GM12878 (cell line): Measurements from ENCODE around the gene BCAS3. TPM values are rescaled to one million over a fixed set of nuclear protein-coding genes. Genes with fewer than 3 reads are reported as not detected.
A peak's percentile ranks its signal among the peaks of the same experiment; 100 is the strongest.

ENCODE experiments used
- ATAC-seq: fragments of 200-7000 bp; cut with Tn5 transposase; 3 replicates; pipeline ENCODE4 v1.9.1; 2020; ENCODE audit warnings: mild to moderate bottlenecking, moderate library complexity
- BruUV-seq: library from RNA; stranded (reverse); fragments of 400-500 nt; replicated peaks from 2 replicates; lab custom pipeline; 2021; lab: Mats Ljungman, UMichigan
- CTCF ChIA-PET: fragments of 300-600 bp; sonication (Branson Sonifier 250); formaldehyde crosslinking; extraction: SDS; loops from one replicate; lab custom pipeline; 2021; ENCODE audit warnings: inconsistent platforms; lab: Yijun Ruan, JAX
- POLR2A ChIA-PET: fragments of 350-600 bp; formaldehyde crosslinking; extraction: SDS; loops from one replicate; lab custom pipeline; 2021; ENCODE audit warnings: inconsistent platforms; lab: Charles Lee
- RAD21 ChIA-PET: fragments of 300-600 bp; sonication (Branson Sonifier 250); formaldehyde crosslinking; loops from one replicate; lab custom pipeline; 2023; ENCODE audit warnings: antibody characterized with exemption; ENCODE audit not compliant: unreplicated experiment; lab: Charles Lee
- SMC1A ChIA-PET: fragments of 300-600 bp; sonication (Branson Sonifier 250); formaldehyde crosslinking; loops from one replicate; lab custom pipeline; 2023; ENCODE audit not compliant: unreplicated experiment, uncharacterized antibody; lab: Charles Lee
- DNase-seq: peaks from one replicate; pipeline ENCODE4 v3.0.0-alpha.2; 2011; ENCODE audit warnings: low read depth, low spot score
- FAIRE-seq: peaks from 3 replicates; lab custom pipeline; 2011; peaks lifted over from hg19 to GRCh38; lab: Jason Lieb, UNC
- H2AFZ ChIP-seq: 2 replicates; pipeline ENCODE4 v1.6.0; 2011; ENCODE audit warnings: low read depth, low read length, control low read depth; ENCODE audit not compliant: control insufficient read depth
- H3K27ac ChIP-seq: 2 replicates; pipeline ENCODE4 v1.5.1; 2011; ENCODE audit warnings: control low read depth; ENCODE audit not compliant: control insufficient read depth, insufficient read depth
- H3K27me3 ChIP-seq, 2 experiments: replicated peaks in 1 of 2; 2 replicates each; pipeline versions ENCODE4 v1.6.0 to v1.6.1; 2011; ENCODE audit warnings: low read length in 1 of 2; ENCODE audit not compliant: control insufficient read depth in 2 of 2, insufficient read depth in 2 of 2
- H3K36me3 ChIP-seq, 2 experiments: 2 replicates each; pipeline ENCODE4 v1.5.1; 2011; ENCODE audit warnings: low read length in 1 of 2; ENCODE audit not compliant: control insufficient read depth in 2 of 2, insufficient read depth in 2 of 2
- H3K4me1 ChIP-seq: 2 replicates; pipeline ENCODE4 v1.6.1; 2011; ENCODE audit warnings: mild to moderate bottlenecking, low read length, moderate library complexity, mixed read lengths; ENCODE audit not compliant: control insufficient read depth, insufficient read depth
- H3K4me2 ChIP-seq: 2 replicates; pipeline ENCODE4 v1.6.0; 2011; ENCODE audit warnings: control low read depth; ENCODE audit not compliant: control insufficient read depth, insufficient read depth
- H3K4me3 ChIP-seq: fragments of 200-600 bp; sonication (generic); 2 replicates; pipeline ENCODE4 v1.5.1; 2016
- H3K79me2 ChIP-seq: 2 replicates; pipeline ENCODE4 v1.6.0; 2011; ENCODE audit warnings: low read length; ENCODE audit not compliant: control insufficient read depth, insufficient read depth
- H3K9ac ChIP-seq: 2 replicates; pipeline ENCODE4 v1.8.0; 2011; ENCODE audit warnings: low read length, control low read depth, mixed read lengths; ENCODE audit not compliant: control insufficient read depth, insufficient read depth
- H3K9me3 ChIP-seq: replicated peaks from 3 replicates; pipeline ENCODE4 v1.5.1; 2011; ENCODE audit warnings: mild to moderate bottlenecking, low read length; ENCODE audit not compliant: control insufficient read depth, insufficient read depth
- H4K20me1 ChIP-seq: 2 replicates; pipeline ENCODE4 v1.6.0; 2011; ENCODE audit not compliant: control insufficient read depth, insufficient read depth
- ATF7 ChIP-seq: fragments of 450-650 bp; IDR thresholded peaks from 2 replicates; pipeline ENCODE4 v1.6.1; 2016; ENCODE audit warnings: low read depth, mild to moderate bottlenecking
- BRCA1 ChIP-seq: IDR thresholded peaks from 2 replicates; pipeline ENCODE4 v1.6.1; 2011; ENCODE audit warnings: low read depth, low read length, improper control_type of control experiment
- CHD1 ChIP-seq: IDR thresholded peaks from 2 replicates; pipeline ENCODE4 v1.6.1; 2012; ENCODE audit warnings: low read depth, low read length, improper control_type of control experiment
- EGR1 ChIP-seq, 2 experiments: IDR thresholded peaks; 1 replicate in 1 of 2; 2 replicates in 1 of 2; pipeline ENCODE4 v1.6.1; 2011 to 2012; ENCODE audit warnings: low read depth in 2 of 2, low read length in 2 of 2, borderline replicate concordance in 1 of 2, mild to moderate bottlenecking in 1 of 2, moderate library complexity in 1 of 2
- HDGF ChIP-seq: fragments of 450-650 bp; IDR thresholded peaks from 2 replicates; pipeline ENCODE4 v1.6.1; 2016; ENCODE audit warnings: antibody characterized with exemption
- IRF4 ChIP-seq: IDR thresholded peaks from 2 replicates; pipeline ENCODE4 v1.6.1; 2011; ENCODE audit warnings: low read depth, low read length
- KAT2A ChIP-seq: conservative IDR thresholded peaks from 2 replicates; pipeline ENCODE4 v1.6.1; 2011; ENCODE audit warnings: low read depth, low read length; ENCODE audit not compliant: control insufficient read depth
- NR2C1 ChIP-seq: fragments of 450-650 bp; IDR thresholded peaks from 2 replicates; pipeline ENCODE4 v1.6.1; 2017; ENCODE audit warnings: antibody characterized with exemption, mild to moderate bottlenecking, moderate library complexity
- RUNX3 ChIP-seq: IDR thresholded peaks from 2 replicates; pipeline ENCODE4 v1.6.1; 2012; ENCODE audit warnings: low read length, inconsistent platforms
- SRF ChIP-seq, 2 experiments: IDR thresholded peaks; 2 replicates each; pipeline ENCODE4 v1.6.1; 2011; ENCODE audit warnings: low read depth in 2 of 2, low read length in 2 of 2, mild to moderate bottlenecking in 1 of 2, moderate library complexity in 1 of 2
- ZNF274 ChIP-seq: IDR thresholded peaks from one replicate; pipeline ENCODE4 v1.8.0; 2011; ENCODE audit not compliant: insufficient read length, insufficient read depth
- ZNF384 ChIP-seq: IDR thresholded peaks from 2 replicates; pipeline ENCODE4 v1.6.1; 2012; ENCODE audit warnings: low read depth, mild to moderate bottlenecking, low read length, improper control_type of control experiment, borderline replicate concordance
- WGBS: methylation state at CpG from one replicate; pipeline ENCODE4 v1.1.6; 2016; ENCODE audit warnings: low lambda C conversion rate; ENCODE audit not compliant: insufficient replicate concordance, insufficient coverage; ENCODE audit errors: missing lambda C conversion rate; 5-methylcytosine and 5-hydroxymethylcytosine counted together
- in situ Hi-C: fragments of 300-500 bp; cut with MboI; formaldehyde crosslinking; loops from 9 replicates; pipeline ENCODE4 v1.14.3; 2018; ENCODE audit warnings: mixed read lengths
- intact Hi-C: fragments of 100-400 bp; cut with micrococcal nuclease; formaldehyde crosslinking; loops from one replicate; pipeline ENCODE4 v1.14.2; 2022; ENCODE audit not compliant: unreplicated experiment
- polyA plus RNA-seq, 11 experiments: library from polyadenylated mRNA; depleted of rRNA in 4 of 11; unstranded in 6 of 11; stranded (reverse) in 5 of 11; fragments of >200 nt; fragmentation: Nextera tagmentation in 4 of 11; fragmentation: Illumina TruSeq in 1 of 11; extraction: Ambion mirVana in 4 of 11; extraction: Trizol in 1 of 11; gene quantifications; 1 replicate in 1 of 11; 2 replicates in 10 of 11; pipeline versions ENCODE4 v1.2.1 to v1.2.3, GENCODE V29; 2011 to 2016; ENCODE audit warnings: inconsistent platforms in 2 of 11, missing spikeins in 2 of 11, low read depth in 1 of 11
- total RNA-seq, 4 experiments: library from RNA; depleted of rRNA in 3 of 4; stranded (reverse); fragments of >200 nt in 3 of 4; fragmentation: Illumina TruSeq in 1 of 4; extraction: Trizol in 1 of 4; gene quantifications; 2 replicates each; pipeline versions ENCODE4 v1.2.1 to v1.2.3, GENCODE V29; 2013 to 2021
- TF ChIP-seq, protein P1 (sequence below): fragments of 450-650 bp; IDR thresholded peaks from 2 replicates; pipeline ENCODE4 v1.6.1; 2017; ENCODE audit warnings: mild to moderate bottlenecking, moderate library complexity
- TF ChIP-seq, protein P2 (sequence below): IDR thresholded peaks from 2 replicates; pipeline ENCODE4 v1.6.1; 2012; ENCODE audit warnings: low read length, inconsistent platforms
- TF ChIP-seq, protein P3 (sequence below): IDR thresholded peaks from 2 replicates; pipeline ENCODE4 v1.6.1; 2012; ENCODE audit warnings: mild to moderate bottlenecking, low read depth, low read length

The BCAS3 gene
- total and polyA plus RNA-seq, 10 of the 15 experiments (the other 5 are each of a cell fraction or from before 2014, with no cell fraction given): 2.1 to 11.0 (median 6.6) TPM

DNA sequence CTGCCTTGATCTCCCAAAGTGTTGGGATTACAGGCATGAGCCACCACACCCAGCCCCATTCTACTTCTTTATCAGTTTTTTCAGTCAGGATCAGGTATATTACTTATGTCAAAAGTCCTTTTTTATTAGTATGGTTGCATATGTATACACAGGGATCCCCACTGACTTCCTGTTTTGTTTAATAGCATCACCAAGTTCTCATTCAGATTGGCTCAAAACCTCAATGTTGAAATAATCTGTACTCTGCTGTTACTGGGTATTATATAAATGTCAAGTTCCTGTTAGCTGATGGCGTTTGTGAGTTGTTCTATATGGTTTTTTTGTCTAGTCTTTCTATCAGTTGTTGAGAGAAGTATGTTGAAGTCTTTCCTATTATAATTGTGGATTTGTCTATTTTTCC is 168.5 kb downstream of the BCAS3 start (continued):
- TF ChIP-seq IRF4 (no peak), BRCA1 (no peak), KAT2A (no peak), ZNF384 (no peak)
- TF ChIP-seq, protein P1, sequence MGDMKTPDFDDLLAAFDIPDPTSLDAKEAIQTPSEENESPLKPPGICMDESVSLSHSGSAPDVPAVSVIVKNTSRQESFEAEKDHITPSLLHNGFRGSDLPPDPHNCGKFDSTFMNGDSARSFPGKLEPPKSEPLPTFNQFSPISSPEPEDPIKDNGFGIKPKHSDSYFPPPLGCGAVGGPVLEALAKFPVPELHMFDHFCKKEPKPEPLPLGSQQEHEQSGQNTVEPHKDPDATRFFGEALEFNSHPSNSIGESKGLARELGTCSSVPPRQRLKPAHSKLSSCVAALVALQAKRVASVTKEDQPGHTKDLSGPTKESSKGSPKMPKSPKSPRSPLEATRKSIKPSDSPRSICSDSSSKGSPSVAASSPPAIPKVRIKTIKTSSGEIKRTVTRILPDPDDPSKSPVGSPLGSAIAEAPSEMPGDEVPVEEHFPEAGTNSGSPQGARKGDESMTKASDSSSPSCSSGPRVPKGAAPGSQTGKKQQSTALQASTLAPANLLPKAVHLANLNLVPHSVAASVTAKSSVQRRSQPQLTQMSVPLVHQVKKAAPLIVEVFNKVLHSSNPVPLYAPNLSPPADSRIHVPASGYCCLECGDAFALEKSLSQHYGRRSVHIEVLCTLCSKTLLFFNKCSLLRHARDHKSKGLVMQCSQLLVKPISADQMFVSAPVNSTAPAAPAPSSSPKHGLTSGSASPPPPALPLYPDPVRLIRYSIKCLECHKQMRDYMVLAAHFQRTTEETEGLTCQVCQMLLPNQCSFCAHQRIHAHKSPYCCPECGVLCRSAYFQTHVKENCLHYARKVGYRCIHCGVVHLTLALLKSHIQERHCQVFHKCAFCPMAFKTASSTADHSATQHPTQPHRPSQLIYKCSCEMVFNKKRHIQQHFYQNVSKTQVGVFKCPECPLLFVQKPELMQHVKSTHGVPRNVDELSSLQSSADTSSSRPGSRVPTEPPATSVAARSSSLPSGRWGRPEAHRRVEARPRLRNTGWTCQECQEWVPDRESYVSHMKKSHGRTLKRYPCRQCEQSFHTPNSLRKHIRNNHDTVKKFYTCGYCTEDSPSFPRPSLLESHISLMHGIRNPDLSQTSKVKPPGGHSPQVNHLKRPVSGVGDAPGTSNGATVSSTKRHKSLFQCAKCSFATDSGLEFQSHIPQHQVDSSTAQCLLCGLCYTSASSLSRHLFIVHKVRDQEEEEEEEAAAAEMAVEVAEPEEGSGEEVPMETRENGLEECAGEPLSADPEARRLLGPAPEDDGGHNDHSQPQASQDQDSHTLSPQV: no peak
- TF ChIP-seq, all 136 proteins: peak for 0

DNA sequence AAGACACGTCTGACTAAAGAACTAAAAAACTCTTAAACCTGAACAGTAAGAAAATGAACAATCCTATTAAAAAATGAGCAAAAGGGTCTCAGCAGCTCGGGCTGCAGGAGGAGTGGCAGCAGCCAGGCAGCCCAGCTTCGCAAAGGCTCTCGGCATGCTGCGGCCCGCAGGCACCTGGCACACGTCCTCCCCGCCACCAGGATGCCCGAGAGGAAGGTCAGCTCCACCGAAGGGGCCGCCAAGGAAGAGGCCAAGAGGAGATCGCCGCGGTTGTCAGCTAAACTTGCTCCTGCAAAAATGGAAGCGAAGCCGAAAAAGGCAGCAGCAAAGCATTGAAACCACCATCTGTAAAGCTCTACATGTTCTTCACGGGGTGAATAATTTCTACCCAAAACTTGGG is 173.5 kb downstream of the BCAS3 start:
- in situ Hi-C loops: no loop called here
- SMC1A ChIA-PET: interaction anchor here (1.2 kb wide), 1 partner anchor 10 kb away, joined by 4 read pairs; no protein-coding TSS in a partner anchor
- intact Hi-C loops: no loop called here
- Histone ChIP-seq H2AFZ (peak overlapping the region; percentile 7; the same call in 1 of the 2 replicates), H4K20me1 (no peaks in the 10 kb centered on the region), H3K36me3 (no peaks in the 10 kb centered on the region), H3K4me3 (0 out of 2 replicates have a peak overlapping the region, but pooled peaks have one; percentile 19), H3K4me2 (no peak overlapping the region), H3K27me3 (no peaks in the 10 kb centered on the region), H3K9ac (no peak overlapping the region), H3K4me1 (peaks cover 4% of the 10 kb centered on the region; the same call in 1 of the 2 replicates), H3K79me2 (no peaks in the 10 kb centered on the region), H3K27ac (no peak overlapping the region), H3K9me3 (no peaks in the 10 kb centered on the region)
- POLR2A ChIA-PET: no interaction called here
- no peak for DNase-seq
- no peak for ATAC-seq
- CTCF ChIA-PET: interaction anchor here (0.9 kb wide), 1 partner anchor 15 kb away, joined by 3 read pairs; no protein-coding TSS in a partner anchor
- WGBS: 73% methylated on average over 17 of the region's 17 CpGs
- no peak for FAIRE-seq
- RAD21 ChIA-PET: no interaction called here
- no TSS peak for BruUV-seq
- TF ChIP-seq, protein P2, sequence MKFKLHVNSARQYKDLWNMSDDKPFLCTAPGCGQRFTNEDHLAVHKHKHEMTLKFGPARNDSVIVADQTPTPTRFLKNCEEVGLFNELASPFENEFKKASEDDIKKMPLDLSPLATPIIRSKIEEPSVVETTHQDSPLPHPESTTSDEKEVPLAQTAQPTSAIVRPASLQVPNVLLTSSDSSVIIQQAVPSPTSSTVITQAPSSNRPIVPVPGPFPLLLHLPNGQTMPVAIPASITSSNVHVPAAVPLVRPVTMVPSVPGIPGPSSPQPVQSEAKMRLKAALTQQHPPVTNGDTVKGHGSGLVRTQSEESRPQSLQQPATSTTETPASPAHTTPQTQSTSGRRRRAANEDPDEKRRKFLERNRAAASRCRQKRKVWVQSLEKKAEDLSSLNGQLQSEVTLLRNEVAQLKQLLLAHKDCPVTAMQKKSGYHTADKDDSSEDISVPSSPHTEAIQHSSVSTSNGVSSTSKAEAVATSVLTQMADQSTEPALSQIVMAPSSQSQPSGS: no peak
- TF ChIP-seq SRF (IDR thresholded peaks at IDR 0.05; ENCODE audit: low read depth in 2 of 2, low read length in 2 of 2) (no peak), RUNX3 (no peak), ATF7 (no peak), CHD1 (no peak), EGR1 (IDR thresholded peaks at IDR 0.05; ENCODE audit: borderline replicate concordance in 1 of 2, low read depth in 2 of 2, low read length in 2 of 2) (no peak), HDGF (no peak), ZNF274 (no peak), NR2C1 (no peak), ZNF384 (no peak)
- TF ChIP-seq, protein P3, sequence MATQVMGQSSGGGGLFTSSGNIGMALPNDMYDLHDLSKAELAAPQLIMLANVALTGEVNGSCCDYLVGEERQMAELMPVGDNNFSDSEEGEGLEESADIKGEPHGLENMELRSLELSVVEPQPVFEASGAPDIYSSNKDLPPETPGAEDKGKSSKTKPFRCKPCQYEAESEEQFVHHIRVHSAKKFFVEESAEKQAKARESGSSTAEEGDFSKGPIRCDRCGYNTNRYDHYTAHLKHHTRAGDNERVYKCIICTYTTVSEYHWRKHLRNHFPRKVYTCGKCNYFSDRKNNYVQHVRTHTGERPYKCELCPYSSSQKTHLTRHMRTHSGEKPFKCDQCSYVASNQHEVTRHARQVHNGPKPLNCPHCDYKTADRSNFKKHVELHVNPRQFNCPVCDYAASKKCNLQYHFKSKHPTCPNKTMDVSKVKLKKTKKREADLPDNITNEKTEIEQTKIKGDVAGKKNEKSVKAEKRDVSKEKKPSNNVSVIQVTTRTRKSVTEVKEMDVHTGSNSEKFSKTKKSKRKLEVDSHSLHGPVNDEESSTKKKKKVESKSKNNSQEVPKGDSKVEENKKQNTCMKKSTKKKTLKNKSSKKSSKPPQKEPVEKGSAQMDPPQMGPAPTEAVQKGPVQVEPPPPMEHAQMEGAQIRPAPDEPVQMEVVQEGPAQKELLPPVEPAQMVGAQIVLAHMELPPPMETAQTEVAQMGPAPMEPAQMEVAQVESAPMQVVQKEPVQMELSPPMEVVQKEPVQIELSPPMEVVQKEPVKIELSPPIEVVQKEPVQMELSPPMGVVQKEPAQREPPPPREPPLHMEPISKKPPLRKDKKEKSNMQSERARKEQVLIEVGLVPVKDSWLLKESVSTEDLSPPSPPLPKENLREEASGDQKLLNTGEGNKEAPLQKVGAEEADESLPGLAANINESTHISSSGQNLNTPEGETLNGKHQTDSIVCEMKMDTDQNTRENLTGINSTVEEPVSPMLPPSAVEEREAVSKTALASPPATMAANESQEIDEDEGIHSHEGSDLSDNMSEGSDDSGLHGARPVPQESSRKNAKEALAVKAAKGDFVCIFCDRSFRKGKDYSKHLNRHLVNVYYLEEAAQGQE: no peak
